Gastroesophageal sphincter (tissue), 3 donors: Measurements from ENCODE around the gene CCNG1.

Experiments used
- EP300 ChIP-seq: sonication (generic); formaldehyde crosslinking; IDR thresholded peaks from one replicate; pipeline ENCODE4 v1.6.1; 2017; ENCODE audit warnings: antibody characterized with exemption, mild to moderate bottlenecking
- POLR2A ChIP-seq, 2 donors: fragments of 450-650 bp; IDR thresholded peaks; one replicate each; pipeline ENCODE4 v1.6.1; 2017; ENCODE audit warnings: antibody characterized with exemption in 2 of 2, mild to moderate bottlenecking in 2 of 2, moderate library complexity in 1 of 2
- TF ChIP-seq, protein P1 (sequence below), 4 experiments: fragments of 200-600 bp in 2 of 4; fragments of 450-650 bp in 2 of 4; sonication (generic) in 1 of 4; IDR thresholded peaks; one replicate each; pipeline ENCODE4 v1.5.1; 2017 to 2019; ENCODE audit warnings: antibody characterized with exemption in 4 of 4, mild to moderate bottlenecking in 2 of 4, moderate library complexity in 2 of 4

DNA sequence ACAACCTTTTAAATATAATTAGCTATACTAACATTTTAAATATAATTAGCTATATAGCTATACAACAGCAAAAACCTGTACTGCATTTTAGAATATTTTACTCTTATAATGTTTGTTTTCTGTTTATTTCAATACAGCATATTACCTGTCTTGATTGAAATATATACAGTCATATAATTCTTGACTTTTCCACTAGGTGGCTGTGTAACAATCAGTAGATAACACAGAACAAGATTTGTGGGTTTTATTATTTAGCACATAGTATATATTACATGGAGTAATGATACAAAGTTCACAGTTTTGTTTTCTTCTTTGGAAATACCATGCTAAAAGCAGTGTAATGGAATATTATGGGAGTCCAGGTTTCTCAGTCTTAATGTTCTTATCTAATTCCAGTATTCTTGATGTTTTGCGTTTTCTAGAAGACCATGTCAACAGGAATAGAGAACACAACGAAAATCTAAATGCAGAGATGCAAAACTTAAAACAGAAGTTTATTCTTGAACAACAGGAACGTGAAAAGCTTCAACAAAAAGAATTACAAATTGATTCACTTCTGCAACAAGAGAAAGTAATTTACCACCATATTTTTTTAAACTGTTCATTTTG lies 36.3 kb downstream of the CCNG1 start:
- TF ChIP-seq, protein P1, sequence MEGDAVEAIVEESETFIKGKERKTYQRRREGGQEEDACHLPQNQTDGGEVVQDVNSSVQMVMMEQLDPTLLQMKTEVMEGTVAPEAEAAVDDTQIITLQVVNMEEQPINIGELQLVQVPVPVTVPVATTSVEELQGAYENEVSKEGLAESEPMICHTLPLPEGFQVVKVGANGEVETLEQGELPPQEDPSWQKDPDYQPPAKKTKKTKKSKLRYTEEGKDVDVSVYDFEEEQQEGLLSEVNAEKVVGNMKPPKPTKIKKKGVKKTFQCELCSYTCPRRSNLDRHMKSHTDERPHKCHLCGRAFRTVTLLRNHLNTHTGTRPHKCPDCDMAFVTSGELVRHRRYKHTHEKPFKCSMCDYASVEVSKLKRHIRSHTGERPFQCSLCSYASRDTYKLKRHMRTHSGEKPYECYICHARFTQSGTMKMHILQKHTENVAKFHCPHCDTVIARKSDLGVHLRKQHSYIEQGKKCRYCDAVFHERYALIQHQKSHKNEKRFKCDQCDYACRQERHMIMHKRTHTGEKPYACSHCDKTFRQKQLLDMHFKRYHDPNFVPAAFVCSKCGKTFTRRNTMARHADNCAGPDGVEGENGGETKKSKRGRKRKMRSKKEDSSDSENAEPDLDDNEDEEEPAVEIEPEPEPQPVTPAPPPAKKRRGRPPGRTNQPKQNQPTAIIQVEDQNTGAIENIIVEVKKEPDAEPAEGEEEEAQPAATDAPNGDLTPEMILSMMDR (IDR thresholded peaks at IDR 0.05): peak; percentile 26 to 47 (median 34)
- TF ChIP-seq POLR2A (IDR thresholded peaks at IDR 0.05): no peak
- no peak for TF ChIP-seq EP300
